ENCODE data around the gene RSPO1. TPM values are rescaled to one million over a fixed set of nuclear protein-coding genes. Genes with fewer than 3 reads are reported as not detected.

Gene RSPO1
- total and polyA plus RNA-seq, 5 donors, result 0.15 to 0.50 (median 0.26) TPM; not detected in 2

DNA sequence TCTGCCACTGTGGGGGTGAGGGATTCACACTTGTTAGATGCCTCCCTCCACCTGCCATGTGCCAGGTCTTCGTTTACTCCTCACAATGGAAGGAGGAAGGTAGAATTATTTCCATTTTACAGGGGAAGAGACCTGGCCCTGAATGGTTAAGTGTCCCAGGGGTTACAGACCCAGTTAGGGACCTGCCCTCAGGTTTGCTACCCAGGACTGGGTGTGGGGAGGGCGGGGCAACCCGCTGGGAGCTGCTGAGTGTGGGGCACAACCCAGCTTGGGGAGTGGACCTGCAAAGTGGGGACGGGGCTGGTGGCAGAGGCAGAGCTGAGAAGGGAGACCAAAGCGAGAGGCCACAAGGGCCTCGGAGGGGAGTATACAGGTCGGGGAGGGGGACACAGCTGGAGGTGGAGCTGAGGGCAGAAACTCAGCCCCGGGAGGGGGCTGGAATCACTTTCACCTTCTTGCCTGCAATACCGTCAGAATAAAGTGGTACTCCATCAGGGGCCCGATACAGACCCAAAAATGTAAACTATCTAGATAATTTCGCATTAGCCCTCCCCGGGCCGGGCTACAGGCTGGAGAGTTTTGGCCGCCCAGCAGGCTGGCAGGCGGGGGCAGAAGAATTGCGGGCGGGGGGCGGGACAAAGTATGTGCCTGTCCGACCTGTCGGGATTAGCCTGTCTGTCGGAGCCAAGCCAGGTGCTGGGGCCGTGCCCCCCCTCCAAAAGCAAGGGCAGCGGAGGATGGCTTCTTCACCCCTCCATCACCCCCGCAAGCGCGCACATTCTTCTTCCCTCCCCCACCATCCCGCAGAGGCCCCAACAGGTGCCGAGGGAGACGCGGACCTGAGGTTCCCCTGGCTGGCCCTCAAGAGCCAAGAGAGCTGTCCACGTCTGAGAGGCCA lies 1.4 kb downstream of the RSPO1 start:
- no peaks in the 10 kb centered on the region for H3K4me1 ChIP-seq (ENCODE audit: control insufficient read depth, insufficient read depth, low read length)
- H3K27ac ChIP-seq (ENCODE audit: low read length), result no peak overlapping the region
- DNase-seq (no peak), ATAC-seq (no peak)
- H3K9me3 ChIP-seq (ENCODE audit: control insufficient read depth, low read length), result no peaks in the 10 kb centered on the region
- WGBS, result 3% methylated on average over 31 of the region's 31 CpGs
- H3K27me3 ChIP-seq (ENCODE audit: control insufficient read depth, insufficient read depth), result no peaks in the 10 kb centered on the region
- H3K4me3 ChIP-seq (ENCODE audit: low read length), result no peak overlapping the region
- intact Hi-C loops (cut with DNase I), result no loop called here

DNA sequence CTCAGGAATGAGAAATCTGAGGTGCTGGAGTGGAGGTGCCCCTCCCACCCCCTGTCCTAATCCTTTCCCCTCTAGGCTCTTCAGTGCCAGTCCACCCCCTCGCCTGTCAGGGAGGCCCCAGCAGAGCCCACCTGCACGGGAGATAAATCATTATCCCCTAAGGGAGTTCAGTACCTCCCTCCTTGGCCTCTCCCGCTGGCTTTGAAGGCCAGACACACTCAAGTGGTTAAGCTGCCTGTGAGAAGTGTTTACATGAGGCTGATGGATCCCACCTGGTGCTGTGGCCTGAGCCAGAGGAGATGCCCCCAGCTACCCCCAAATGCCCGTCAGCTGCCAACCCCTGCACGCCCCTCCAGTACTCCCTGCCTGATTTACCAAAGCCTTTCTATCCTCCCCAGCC lies 3.7 kb downstream of the RSPO1 start:
- no peak overlapping the region for H3K27ac ChIP-seq (ENCODE audit: low read length)
- no peaks in the 10 kb centered on the region for H3K4me1 ChIP-seq (ENCODE audit: control insufficient read depth, insufficient read depth, low read length)
- DNase-seq, result no peak
- H3K27me3 ChIP-seq (ENCODE audit: control insufficient read depth, insufficient read depth), result no peaks in the 10 kb centered on the region
- H3K4me3 ChIP-seq (ENCODE audit: low read length), result no peak overlapping the region
- intact Hi-C loops (cut with DNase I), result no loop called here
- H3K9me3 ChIP-seq (ENCODE audit: control insufficient read depth, low read length), result no peaks in the 10 kb centered on the region
- WGBS, result 24% methylated on average over 5 of the region's 5 CpGs
- no peak for ATAC-seq

DNA sequence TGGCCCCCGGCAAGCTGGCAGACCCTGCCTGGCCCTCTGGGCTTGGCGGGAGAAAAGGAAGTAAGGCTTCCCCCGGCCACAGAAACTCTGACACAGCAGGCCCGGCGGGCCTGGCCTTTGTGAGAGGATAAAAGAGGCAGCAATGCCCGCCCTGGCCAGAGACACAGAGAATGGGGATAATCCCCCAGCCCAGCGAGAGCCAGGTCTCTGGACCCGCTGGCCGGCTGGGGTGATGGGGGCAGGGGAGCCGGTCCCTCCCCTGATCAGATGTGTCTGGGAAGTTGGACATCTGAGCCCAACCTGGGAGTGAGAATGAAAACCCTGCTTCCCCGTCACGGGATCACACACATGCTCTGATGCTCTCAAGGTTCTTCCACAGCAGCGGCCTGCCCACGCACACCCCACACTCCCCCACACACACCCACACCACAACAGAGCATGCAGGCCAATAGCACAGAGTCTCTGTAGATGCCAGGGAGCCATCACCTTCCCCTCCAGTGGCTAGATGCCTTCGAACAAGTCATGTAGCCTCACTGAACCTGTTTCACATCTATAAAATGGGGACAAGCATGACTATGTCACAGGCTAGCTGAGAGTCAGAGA lies 4.2 kb downstream of the RSPO1 start:
- Histone ChIP-seq H3K4me1 (ENCODE audit: control insufficient read depth, insufficient read depth, low read length) (no peaks in the 10 kb centered on the region), H3K4me3 (ENCODE audit: low read length) (no peak overlapping the region), H3K9me3 (ENCODE audit: control insufficient read depth, low read length) (no peaks in the 10 kb centered on the region), H3K27ac (ENCODE audit: low read length) (no peak overlapping the region), H3K27me3 (ENCODE audit: control insufficient read depth, insufficient read depth) (no peaks in the 10 kb centered on the region)
- intact Hi-C loops (cut with DNase I), result no loop called here
- ATAC-seq, result no peak
- DNase-seq, result no peak
- WGBS, result 31% methylated on average over 15 of the region's 15 CpGs

DNA sequence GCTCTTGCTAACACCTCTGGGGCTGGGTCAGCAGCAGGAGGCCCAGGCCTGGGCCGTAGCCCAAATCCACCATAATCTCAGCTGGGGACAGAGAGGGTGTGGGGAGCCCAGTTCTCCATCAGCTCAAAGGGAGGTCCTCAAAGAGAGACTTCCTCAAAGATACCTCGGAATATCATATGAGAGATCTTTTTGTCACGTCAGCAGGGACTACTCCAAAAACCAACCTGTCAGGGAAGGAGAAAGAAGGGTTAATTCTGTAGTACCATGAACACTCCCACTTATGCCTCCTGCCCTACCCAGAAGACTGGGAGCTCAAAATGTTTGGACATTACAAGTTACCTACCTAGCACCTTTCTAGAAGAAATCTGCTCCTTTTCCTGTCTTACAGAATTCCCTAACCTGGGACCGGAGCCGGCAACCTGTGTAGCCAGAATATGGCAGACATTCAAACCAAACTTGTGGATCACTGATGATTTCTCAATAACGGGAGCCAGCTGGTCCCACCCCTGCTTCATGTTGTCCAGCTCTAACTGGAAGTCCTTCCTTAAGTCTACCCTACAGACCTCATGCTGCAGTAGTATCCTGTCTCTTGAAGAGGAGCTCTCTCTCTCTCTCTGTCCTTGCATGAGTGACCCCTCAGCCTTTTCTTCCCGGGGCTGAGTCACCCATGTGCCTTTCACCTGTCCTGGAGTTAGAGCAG lies 4.8 kb downstream of the RSPO1 start:
- Histone ChIP-seq H3K27ac (ENCODE audit: low read length) (no peak overlapping the region), H3K9me3 (ENCODE audit: control insufficient read depth, low read length) (no peaks in the 10 kb centered on the region), H3K27me3 (ENCODE audit: control insufficient read depth, insufficient read depth) (no peaks in the 10 kb centered on the region), H3K4me1 (ENCODE audit: control insufficient read depth, insufficient read depth, low read length) (no peaks in the 10 kb centered on the region), H3K4me3 (ENCODE audit: low read length) (no peak overlapping the region)
- 46% methylated on average over 7 of the region's 7 CpGs for WGBS
- intact Hi-C loops (cut with DNase I), result no loop called here
- ATAC-seq (no peak), DNase-seq (no peak)

DNA sequence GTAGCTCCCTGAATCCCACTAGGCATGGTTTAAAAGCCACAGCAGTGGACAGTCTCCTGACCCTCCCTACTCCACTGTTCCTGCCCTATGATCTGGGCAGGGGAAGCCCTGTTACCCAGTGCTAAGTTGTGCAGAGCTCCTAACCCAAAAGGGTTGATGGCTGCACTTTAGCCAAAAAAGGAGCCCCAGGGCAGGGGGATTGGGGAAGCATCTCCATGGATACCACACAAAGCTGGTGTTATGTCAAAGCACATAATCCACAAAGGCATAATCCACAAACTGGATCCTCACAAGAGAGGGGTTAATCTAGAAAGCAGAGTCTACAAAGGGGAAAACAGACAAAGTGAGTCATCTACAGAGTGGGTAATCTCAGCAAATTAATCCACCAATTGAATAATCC lies 5.7 kb downstream of the RSPO1 start:
- Histone ChIP-seq H3K4me3 (ENCODE audit: low read length) (no peak overlapping the region), H3K4me1 (ENCODE audit: control insufficient read depth, insufficient read depth, low read length) (no peaks in the 10 kb centered on the region), H3K27me3 (ENCODE audit: control insufficient read depth, insufficient read depth) (no peaks in the 10 kb centered on the region), H3K27ac (ENCODE audit: low read length) (no peak overlapping the region), H3K9me3 (ENCODE audit: control insufficient read depth, low read length) (no peaks in the 10 kb centered on the region)
- intact Hi-C loops (cut with DNase I), result no loop called here
- ATAC-seq (no peak), DNase-seq (no peak)

DNA sequence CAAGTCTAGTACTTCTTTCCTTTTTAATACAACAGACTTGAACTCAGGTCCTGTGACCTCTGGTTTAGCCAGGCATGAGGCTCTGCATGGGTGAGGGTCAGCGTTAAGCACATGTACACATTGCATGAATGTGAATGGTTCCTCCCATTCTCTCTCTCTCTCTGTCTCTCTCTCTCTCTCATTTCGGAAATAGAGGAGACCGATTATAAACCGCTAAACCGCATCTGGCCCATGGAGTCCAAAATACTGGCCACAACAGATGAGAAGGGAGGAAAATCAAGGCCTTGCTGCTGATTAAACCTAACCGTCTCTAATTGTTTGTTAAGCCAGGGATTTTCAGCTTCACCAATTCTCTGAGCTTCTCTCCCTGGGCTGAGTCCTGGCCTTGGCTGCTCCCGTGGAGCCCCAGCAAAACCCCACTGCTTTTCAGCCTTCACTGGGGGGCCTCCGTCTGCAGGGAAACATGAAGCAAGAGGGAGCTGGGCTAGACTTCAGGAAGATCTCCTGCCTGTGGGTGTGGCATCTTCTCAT lies 6.6 kb downstream of the RSPO1 start:
- ATAC-seq (no peak), DNase-seq (no peak)
- H3K27ac ChIP-seq (ENCODE audit: low read length), result no peak overlapping the region
- no peaks in the 10 kb centered on the region for H3K27me3 ChIP-seq (ENCODE audit: control insufficient read depth, insufficient read depth)
- no peak overlapping the region for H3K4me3 ChIP-seq (ENCODE audit: low read length)
- intact Hi-C loops (cut with DNase I), result no loop called here
- no peaks in the 10 kb centered on the region for H3K9me3 ChIP-seq (ENCODE audit: control insufficient read depth, low read length)
- WGBS, result 72% methylated on average over 8 of the region's 8 CpGs
- no peaks in the 10 kb centered on the region for H3K4me1 ChIP-seq (ENCODE audit: control insufficient read depth, insufficient read depth, low read length)

DNA sequence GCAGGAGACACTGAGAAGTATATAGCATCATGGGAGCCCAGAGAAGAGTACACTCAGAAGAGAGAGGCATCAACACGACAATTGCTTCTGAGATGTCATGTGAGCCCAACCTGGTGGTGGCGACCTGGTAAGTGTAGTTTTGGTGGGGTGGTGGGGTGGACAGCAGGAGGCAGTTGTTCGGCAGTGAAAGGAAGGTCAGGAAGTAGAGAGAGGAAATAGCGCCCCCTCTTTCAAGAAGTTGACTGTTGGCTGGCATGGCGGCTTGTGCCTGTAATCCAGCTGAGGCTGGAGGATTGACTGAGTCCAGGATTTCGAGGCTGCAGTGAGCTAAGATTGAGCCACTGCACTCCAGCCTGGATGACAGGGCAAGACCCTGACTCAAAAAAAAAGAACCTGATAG lies 12.6 kb downstream of the RSPO1 start:
- Histone ChIP-seq H3K9me3 (ENCODE audit: control insufficient read depth, low read length) (no peaks in the 10 kb centered on the region), H3K27me3 (ENCODE audit: control insufficient read depth, insufficient read depth) (no peaks in the 10 kb centered on the region), H3K4me1 (ENCODE audit: control insufficient read depth, insufficient read depth, low read length) (no peaks in the 10 kb centered on the region), H3K4me3 (ENCODE audit: low read length) (no peak overlapping the region), H3K27ac (ENCODE audit: low read length) (no peak overlapping the region)
- WGBS, result 47% methylated on average over 6 of the region's 6 CpGs
- intact Hi-C loops (cut with DNase I), result no loop called here
- ATAC-seq, result no peak
- no peak for DNase-seq

DNA sequence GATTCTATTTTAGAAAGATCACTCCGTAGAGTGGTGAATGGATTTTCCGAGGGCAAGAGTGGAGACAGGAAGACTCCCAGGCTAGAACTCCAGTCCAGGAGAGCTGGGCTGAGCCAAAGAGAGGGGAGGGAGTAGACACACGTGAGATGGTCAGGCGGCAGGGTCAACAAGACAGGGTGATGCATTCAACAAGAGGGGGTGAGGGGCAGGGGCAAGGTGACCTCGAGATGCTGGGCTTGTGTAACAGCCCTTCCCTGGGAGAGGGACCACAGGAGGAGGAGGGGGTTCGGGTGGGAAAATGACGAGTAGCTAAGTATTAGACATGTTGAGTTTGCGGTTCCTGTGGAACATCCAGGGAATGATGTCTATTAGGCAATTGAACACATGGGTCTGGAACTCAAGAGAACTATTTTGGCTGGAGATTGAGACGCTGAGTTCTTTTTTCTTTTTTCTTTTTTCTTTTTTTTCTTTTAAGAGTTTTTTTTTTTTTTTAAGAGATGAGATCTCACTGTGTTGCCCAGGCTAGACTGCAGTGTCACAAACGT lies 13.3 kb downstream of the RSPO1 start:
- WGBS, result 57% methylated on average over 10 of the region's 10 CpGs
- DNase-seq (no peak), ATAC-seq (no peak)
- intact Hi-C loops (cut with DNase I), result no loop called here
- Histone ChIP-seq H3K4me3 (ENCODE audit: low read length) (no peak overlapping the region), H3K9me3 (ENCODE audit: control insufficient read depth, low read length) (no peaks in the 10 kb centered on the region), H3K4me1 (ENCODE audit: control insufficient read depth, insufficient read depth, low read length) (no peaks in the 10 kb centered on the region), H3K27me3 (ENCODE audit: control insufficient read depth, insufficient read depth) (no peaks in the 10 kb centered on the region), H3K27ac (ENCODE audit: low read length) (no peak overlapping the region)

DNA sequence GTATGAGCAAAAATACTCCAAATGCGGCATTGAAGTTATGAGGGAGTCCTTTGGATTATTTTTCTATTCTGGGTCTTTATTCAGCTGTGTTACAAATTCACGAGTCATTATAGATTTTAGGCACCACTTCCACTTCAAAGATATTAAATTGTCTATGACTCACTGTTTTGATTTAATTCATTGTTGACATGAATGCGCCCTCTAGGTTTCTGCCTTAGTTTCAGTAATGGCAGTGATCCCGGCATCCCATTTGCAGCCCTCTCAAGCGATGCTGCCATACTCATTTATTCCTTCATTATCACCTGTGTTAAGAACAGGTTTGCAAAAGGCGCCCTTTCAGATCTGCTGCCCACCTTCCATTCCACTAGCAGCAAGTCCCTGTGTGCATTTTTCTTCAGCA lies 14.0 kb downstream of the RSPO1 start:
- DNase-seq, result no peak

DNA sequence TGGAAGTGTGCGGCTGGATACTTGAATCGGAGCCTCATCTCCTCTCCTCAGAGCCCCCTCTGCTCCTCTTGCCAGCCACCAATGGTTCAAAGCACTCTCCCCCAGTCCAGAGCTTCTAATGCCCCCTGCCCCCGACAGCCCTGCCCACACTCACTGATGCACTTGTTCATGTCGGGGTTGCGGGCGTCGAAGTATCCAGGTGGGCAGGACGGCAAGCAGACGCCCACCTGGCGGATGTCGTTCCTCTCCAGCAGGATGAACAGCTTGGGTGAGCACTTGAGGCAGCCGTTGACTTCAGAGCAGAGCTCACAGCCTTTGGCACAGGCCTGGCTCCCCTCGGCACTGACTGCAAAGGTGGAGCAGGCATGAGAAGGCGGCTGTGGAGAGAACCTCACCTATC lies 18.4 kb downstream of the RSPO1 start:
- Histone ChIP-seq H3K4me1 (ENCODE audit: control insufficient read depth, insufficient read depth, low read length) (no peaks in the 10 kb centered on the region), H3K4me3 (ENCODE audit: low read length) (no peak overlapping the region), H3K9me3 (ENCODE audit: control insufficient read depth, low read length) (no peaks in the 10 kb centered on the region), H3K27me3 (ENCODE audit: control insufficient read depth, insufficient read depth) (no peaks in the 10 kb centered on the region), H3K27ac (ENCODE audit: low read length) (no peak overlapping the region)
- intact Hi-C loops (cut with DNase I), result loop anchor here in 1 of 4 donors (10.0 kb wide), 1 partner anchor 58 kb away; no protein-coding TSS in a partner anchor
- DNase-seq (no peak), ATAC-seq (no peak)
- WGBS, result 76% methylated on average over 14 of the region's 14 CpGs

More for the DNA sequence above, 14.0 kb downstream of the RSPO1 start:
- no peak for ATAC-seq
- H3K4me1 ChIP-seq (ENCODE audit: control insufficient read depth, insufficient read depth, low read length), result no peaks in the 10 kb centered on the region
- intact Hi-C loops (cut with DNase I), result no loop called here
- H3K27ac ChIP-seq (ENCODE audit: low read length), result no peak overlapping the region
- H3K4me3 ChIP-seq (ENCODE audit: low read length), result no peak overlapping the region
- WGBS, result 79% methylated on average over 6 of the region's 6 CpGs
- H3K9me3 ChIP-seq (ENCODE audit: control insufficient read depth, low read length), result no peaks in the 10 kb centered on the region
- H3K27me3 ChIP-seq (ENCODE audit: control insufficient read depth, insufficient read depth), result no peaks in the 10 kb centered on the region

DNA sequence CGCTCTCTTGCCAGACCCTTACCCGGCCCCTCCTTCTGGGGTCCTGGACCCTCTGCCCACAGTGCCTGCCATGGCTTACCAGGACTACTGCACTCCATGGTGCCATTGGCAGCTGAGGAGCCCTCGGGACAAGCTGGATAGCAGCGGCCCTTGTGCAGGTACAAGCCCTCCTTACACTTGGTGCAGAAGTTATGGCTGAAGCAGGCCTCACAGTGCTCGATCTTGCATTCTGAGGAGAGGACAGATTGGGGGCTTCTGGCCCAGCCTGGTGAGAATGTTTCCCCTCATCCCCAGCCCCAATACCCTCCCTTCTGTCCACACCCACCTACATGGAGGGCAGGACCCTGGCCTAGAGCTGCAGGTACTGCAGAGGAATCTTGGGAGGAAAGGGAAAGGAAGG lies 20.6 kb downstream of the RSPO1 start:
- no peak overlapping the region for H3K4me3 ChIP-seq (ENCODE audit: low read length)
- H3K27me3 ChIP-seq (ENCODE audit: control insufficient read depth, insufficient read depth), result no peaks in the 10 kb centered on the region
- intact Hi-C loops (cut with DNase I), result loop anchor here in 1 of 4 donors (10.0 kb wide), 1 partner anchor 61 kb away; no protein-coding TSS in a partner anchor
- no peaks in the 10 kb centered on the region for H3K4me1 ChIP-seq (ENCODE audit: control insufficient read depth, insufficient read depth, low read length)
- no peak overlapping the region for H3K27ac ChIP-seq (ENCODE audit: low read length)
- DNase-seq (no peak), ATAC-seq (no peak)
- H3K9me3 ChIP-seq (ENCODE audit: control insufficient read depth, low read length), result no peaks in the 10 kb centered on the region
- 81% methylated on average over 5 of the region's 5 CpGs for WGBS

All from right cardiac atrium (tissue), 5 donors.